Measurements from ENCODE around the gene CTNND2. TPM values are rescaled to one million over a fixed set of nuclear protein-coding genes. Genes with fewer than 3 reads are reported as not detected.

CTNND2 gene
- total and polyA plus RNA-seq, 10 of the 15 experiments (the other 5 are each of a cell fraction or from before 2014, with no cell fraction given), result 0.02 to 0.16 (median 0.04) TPM; not detected in 7

- ChIA-PET SMC1A (ENCODE audit: uncharacterized antibody, unreplicated experiment) (interaction anchor here (0.6 kb wide), 1 partner anchor 356 kb away, joined by 3 read pairs; no protein-coding TSS in a partner anchor), CTCF (no interaction called here), POLR2A (no interaction called here), RAD21 (ENCODE audit: unreplicated experiment) (no interaction called here)
- no peak for ATAC-seq
- H3K4me2 ChIP-seq (ENCODE audit: control insufficient read depth, insufficient read depth), result no peak overlapping the region
- no peak for TF ChIP-seq ZNF217 (IDR thresholded peaks at IDR 0.05)
- TF ChIP-seq FOXM1 (IDR thresholded peaks at IDR 0.05; ENCODE audit: low read depth, low read length), result no peak
- TF ChIP-seq MYB (IDR thresholded peaks at IDR 0.05; ENCODE audit: borderline replicate concordance, low read depth, low read length), result no peak
- no peak for TF ChIP-seq NR2C2 (IDR thresholded peaks at IDR 0.05; ENCODE audit: borderline replicate concordance, control insufficient read depth, insufficient read length, low read depth)
- no peak for TF ChIP-seq ZSCAN29 (IDR thresholded peaks at IDR 0.05)
- TF ChIP-seq SIN3A (IDR thresholded peaks at IDR 0.05; ENCODE audit: low read depth, low read length), result no peak
- no peak for TF ChIP-seq KDM1A (IDR thresholded peaks at IDR 0.05; ENCODE audit: borderline replicate concordance)
- no peak for TF ChIP-seq POLR2A (IDR thresholded peaks at IDR 0.05; ENCODE audit: low read depth, low read length)
- no peak for TF ChIP-seq CBX3 (IDR thresholded peaks at IDR 0.05; ENCODE audit: borderline replicate concordance, low read depth)
- no peak for TF ChIP-seq POU2F2 (IDR thresholded peaks at IDR 0.05; ENCODE audit: borderline replicate concordance, low read depth, low read length)
- no peak for TF ChIP-seq PAX5 (IDR thresholded peaks at IDR 0.05; ENCODE audit: borderline replicate concordance, low read depth, low read length)
- TF ChIP-seq ZBTB33 (IDR thresholded peaks at IDR 0.05), result no peak
- no peak for TF ChIP-seq CEBPZ (IDR thresholded peaks at IDR 0.05; ENCODE audit: low read depth, low read length)
- TF ChIP-seq ESRRA (IDR thresholded peaks at IDR 0.05; ENCODE audit: low read length), result no peak
- no peak for TF ChIP-seq JUNB (IDR thresholded peaks at IDR 0.05)
- TF ChIP-seq E4F1 (IDR thresholded peaks at IDR 0.05; ENCODE audit: borderline replicate concordance, partially characterized antibody), result no peak
- no peak overlapping the region for H3K4me3 ChIP-seq
- no peaks in the 10 kb centered on the region for H3K36me3 ChIP-seq (ENCODE audit: control insufficient read depth in 2 of 2, insufficient read depth in 2 of 2, low read length in 1 of 2)
- no peak for DNase-seq (ENCODE audit: low read depth, low spot score)
- H3K79me2 ChIP-seq (ENCODE audit: control insufficient read depth, insufficient read depth, low read length), result no peaks in the 10 kb centered on the region
- no peak overlapping the region for H3K27ac ChIP-seq (ENCODE audit: control insufficient read depth, insufficient read depth)
- H3K9ac ChIP-seq (ENCODE audit: control insufficient read depth, insufficient read depth, low read length), result no peak overlapping the region
- in situ Hi-C loops (cut with MboI) (no loop called here), intact Hi-C loops (cut with micrococcal nuclease; ENCODE audit: unreplicated experiment) (no loop called here)
- BruUV-seq (replicated peaks), result no TSS peak
- H3K27me3 ChIP-seq (replicated peaks in 1 of 2; ENCODE audit: control insufficient read depth in 2 of 2, insufficient read depth in 2 of 2, low read length in 1 of 2), result no peaks in the 10 kb centered on the region
- no peak overlapping the region for H2AFZ ChIP-seq (ENCODE audit: control insufficient read depth, low read depth, low read length)
- H3K4me1 ChIP-seq (ENCODE audit: control insufficient read depth, insufficient read depth, low read length), result no peaks in the 10 kb centered on the region
- no peaks in the 10 kb centered on the region for H3K9me3 ChIP-seq (replicated peaks; ENCODE audit: control insufficient read depth, insufficient read depth, low read length)
- FAIRE-seq, result no peak
- no peaks in the 10 kb centered on the region for H4K20me1 ChIP-seq (ENCODE audit: control insufficient read depth, insufficient read depth)
Measured at GRCh38 chr5:11941566-11941965, 37.3 kb upstream of the CTNND2 start.

Measured in GM12878 (cell line).